Measurements from ENCODE around the gene BABAM1. TPM values are rescaled to one million over a fixed set of nuclear protein-coding genes. Genes with fewer than 3 reads are reported as not detected.

The BABAM1 gene
- total RNA-seq, 1 donor from 2014 or later = 77.9 TPM

DNA sequence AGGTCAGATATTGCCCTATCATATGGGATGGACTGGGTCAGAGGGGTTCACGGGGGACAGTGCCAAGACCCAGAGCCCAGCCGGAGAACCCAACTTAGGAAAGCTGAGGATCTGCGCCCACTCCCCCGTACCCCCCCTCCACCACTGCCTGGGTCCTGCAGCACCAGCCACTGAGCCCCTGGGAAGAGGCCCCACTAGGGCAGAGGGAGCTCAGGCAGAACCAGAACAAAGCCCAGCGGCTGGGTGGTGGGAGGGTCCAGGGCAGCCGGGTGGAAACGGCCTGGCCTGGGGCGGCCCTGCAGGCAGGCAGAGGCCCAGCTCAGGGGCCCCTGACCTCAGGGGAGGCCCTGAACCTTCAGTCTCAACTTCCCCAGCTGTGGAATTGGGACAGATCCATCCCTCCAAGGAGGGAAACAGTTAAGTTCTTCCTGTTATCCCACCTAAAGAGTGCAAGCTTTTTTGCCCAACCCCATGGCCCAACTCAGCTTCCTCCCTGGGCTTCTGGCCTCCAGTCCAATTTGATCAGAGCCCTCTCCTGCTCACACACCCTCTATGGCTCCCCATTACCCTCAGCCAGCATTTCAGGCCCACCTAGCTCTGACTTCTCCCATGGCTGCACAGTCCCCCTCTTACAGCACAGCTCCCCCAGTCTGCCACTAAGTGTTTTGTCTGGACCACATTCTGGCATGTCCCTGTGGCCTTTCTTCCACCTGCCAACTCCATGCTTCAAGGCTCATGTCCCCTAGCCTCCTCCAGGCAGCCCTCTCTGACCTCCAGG, 24.6 kb upstream of the BABAM1 start:
- DNase-seq (no peak), ATAC-seq (ENCODE audit: poor library complexity) (no peak)
- intact Hi-C loops (cut with DNase I) = no loop called here

DNA sequence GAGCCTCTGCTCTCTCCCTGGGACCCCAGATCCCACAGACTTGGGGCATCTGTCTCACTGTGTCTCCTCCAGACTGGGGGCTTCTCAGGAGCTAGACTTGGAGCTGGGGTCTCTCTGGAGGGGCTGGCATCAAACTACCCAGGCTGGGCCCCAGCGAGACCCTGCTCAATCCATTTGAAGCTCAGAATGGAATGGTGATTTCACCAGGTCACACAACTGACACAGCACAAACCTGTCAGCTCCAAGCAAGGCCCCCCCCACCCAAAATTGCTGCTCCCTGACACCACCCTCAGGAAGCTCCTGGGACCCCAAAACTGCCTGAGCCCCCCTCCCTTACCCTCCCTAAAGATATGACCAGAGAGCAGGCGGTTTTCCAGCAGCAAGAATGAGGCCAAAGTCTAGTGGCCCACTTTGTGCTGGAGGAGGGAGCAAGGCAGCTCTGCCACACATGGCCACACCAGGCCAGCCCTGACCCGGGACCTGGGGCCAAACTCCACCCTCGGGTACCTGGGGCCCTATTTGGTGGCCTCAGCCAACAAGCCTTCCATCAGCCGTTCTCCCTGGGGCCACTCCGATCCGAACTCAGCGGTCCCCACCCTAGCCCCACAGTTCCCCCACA, 23.9 kb upstream of the BABAM1 start:
- no peak for DNase-seq
- intact Hi-C loops (cut with DNase I) = no loop called here
- no peak for ATAC-seq (ENCODE audit: poor library complexity)

DNA sequence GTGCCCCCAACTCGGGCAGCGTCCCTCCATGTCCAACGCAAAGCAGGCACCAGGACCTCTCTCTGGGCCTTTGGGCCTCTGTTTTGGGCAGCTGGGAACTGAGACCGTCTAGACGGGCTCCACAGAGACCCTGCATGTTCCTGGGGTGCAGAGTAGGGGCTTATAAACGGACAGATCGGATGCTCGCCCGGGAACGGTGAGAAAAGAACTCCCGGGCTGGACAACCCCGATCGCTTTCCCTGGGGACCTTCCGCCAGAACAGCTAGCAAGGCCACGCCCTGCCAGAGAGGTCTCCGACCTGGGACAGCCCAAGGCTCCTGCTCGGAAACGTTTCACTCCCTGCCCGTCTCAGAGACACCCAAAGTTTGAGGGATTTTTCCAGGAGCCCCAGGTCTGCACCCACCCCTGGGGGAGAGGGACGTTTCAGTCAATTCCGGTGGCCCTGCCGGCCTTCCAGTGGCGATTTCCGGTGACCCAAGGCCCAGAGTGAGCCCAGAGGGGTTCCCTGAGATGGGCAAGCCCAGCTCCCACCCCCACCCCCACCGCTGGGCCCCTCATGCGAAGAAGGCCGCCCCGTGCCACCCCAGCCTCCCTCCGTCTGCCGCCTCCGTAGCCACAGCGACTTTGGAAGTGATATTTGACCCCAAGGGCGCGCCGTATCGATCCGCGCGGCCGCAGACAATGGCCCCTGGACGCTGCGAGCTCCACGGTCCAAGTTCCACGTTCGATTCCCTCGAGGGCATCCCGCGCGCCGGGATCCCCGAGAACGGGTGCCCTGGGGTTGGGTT, 23.2 kb upstream of the BABAM1 start:
- DNase-seq = peak; percentile 80
- intact Hi-C loops (cut with DNase I) = no loop called here
- peak; percentile 32 for ATAC-seq (ENCODE audit: poor library complexity)

DNA sequence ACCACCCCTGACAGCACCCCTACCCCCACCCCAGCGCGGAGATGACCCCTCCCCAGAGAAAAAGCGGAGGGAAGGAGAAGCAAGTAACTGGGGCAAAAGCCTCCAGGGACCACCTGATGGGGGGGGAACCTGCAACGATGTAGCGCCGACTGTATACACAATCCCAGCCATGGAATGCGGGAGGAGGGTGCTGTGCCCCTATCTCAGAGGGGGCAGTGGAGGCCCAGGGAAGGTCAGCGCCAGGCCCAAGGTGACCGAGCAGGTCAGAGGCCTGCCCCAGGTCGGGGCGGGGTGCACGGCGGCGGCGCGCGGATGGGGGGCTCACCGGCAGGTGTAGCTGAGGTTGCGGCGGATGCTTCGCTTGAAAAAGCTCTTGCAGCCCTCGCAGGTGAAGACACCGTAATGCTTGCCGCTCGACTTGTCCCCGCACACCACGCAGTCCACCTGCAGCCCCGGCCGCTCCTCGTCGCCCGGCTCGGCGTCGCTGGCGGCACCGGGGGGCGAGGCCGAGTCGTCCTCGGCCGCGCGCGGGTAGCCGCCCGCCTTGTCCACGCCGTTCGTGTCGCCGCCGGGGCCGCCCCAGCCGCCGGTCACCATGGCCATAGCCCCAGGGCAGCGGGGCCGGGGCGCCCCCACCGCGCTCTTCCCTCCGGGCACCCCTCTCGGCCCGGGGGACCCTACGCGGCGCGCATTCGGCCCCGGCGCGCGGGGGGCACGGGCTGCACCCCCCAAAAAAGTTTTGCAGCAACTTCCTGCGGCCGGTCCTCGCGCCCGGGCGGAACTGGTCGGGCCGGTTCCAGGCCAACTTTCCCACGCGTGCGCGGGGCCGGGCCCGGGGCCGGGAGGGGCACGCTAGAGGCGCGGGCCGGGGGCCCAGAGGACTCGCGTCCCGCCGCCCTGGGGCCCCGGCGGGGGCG, 22.4 kb upstream of the BABAM1 start:
- DNase-seq (peak; percentile 67), ATAC-seq (ENCODE audit: poor library complexity) (no peak)
- intact Hi-C loops (cut with DNase I) = no loop called here

DNA sequence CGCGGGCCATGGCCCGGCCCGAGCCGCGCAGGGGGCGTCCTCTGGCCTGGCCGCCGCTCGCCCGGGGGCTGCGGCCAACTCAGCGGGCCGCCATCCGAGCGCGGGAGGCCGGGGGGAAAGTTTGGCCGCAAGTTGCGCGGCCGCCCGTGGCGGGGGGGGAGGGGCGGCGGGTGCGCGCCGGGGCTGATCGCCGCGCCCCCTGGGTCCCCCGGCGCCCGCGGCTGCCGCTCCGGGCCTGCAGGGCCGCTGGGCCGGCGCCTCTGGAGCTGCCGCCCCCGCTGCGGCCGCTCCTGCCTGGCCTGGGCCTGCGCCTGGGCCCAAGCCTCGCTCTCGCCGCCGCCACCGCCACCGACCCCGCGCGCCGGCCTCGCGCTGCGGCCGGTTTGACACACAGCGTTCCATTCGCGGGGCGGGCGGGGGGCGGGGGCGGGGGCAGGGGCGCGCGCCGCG, 21.7 kb upstream of the BABAM1 start, which contains the start of gene NR2F6:
Gene NR2F6, minus strand, starts transcription at position 385 of the 450 bp plus-strand sequence. CDS start 699 bp downstream, outside the sequence.
- no peak for DNase-seq
- ATAC-seq (ENCODE audit: poor library complexity) = no peak

DNA sequence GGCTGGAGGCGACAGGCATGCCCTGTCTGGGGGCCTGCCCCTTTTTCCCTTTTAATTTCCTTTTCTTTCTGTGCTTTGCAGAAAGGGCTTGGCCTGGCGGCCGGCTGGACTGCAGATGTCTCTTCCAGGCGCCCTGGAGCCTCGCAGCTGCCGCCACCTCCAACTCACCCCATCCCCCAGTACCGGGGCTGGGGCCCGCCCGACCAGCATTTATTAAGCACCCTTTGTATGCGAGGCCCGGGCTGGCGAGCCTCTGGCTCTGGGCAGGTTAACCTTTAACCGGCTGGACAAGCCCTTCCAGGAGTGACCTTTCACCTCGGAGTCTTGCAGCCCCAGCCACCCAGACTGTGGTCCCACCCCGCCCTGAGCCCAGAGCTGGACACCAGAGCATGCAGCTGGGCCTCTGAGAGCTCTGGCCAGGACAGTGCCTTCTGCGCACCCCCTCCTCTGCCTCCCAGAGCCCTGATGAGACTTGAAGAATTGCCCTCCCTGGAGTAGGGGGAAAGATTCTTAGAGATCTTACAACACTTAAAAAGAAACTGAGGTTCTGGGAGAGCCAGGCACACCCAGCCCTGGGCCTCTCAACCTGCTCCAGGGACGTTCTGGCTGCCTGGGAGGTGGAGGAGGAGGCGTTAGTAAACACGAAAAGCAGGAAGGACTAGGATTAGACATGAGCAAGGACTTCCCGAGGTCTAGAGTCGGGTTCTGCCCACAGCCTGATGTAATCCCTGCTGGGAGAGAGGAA, 20.4 kb upstream of the BABAM1 start:
- ATAC-seq (ENCODE audit: poor library complexity) (peak; percentile 0), DNase-seq (no peak)
- intact Hi-C loops (cut with DNase I) = no loop called here

More for the DNA sequence above, 21.7 kb upstream of the BABAM1 start, which contains the start of gene NR2F6:
- intact Hi-C loops (cut with DNase I) = no loop called here

DNA sequence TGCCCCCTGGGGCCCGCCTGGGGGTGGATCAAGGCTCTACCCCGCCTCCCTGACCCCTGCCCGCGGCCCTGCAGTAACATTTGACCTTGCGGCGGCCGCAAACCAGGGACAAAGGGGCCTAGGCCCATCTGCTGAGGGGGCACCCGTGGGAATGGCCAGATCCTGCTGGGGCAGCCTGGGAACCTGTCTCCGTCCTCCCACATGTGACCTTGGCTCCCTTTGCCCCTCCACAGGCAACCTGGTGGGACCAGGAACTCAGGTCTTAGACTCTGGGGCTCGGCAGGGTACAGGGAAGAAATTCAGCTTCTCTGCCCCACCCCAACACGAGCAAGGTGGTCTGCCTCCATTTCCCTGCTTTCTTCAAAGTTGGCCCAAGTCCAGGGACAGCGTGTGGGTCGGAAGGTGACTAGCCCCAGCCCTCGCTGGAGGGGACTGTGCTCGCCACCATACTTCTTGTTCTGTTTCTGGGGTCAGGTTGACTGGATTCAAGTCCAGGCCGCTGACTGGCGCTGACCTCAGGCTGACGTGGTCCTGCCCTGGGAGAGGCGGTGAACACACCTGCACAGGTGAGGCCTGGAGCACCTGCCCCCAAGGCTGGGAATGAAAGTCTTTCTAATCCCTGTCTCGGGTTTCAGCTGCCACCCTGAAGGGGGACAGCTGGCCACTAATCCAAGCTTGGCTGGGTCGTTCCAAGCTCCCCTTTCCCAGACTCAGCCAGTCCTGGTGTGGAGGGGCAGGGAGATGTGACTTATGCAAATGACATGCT, 19.0 kb upstream of the BABAM1 start:
- DNase-seq (no peak), ATAC-seq (ENCODE audit: poor library complexity) (no peak)
- intact Hi-C loops (cut with DNase I) = no loop called here

DNA sequence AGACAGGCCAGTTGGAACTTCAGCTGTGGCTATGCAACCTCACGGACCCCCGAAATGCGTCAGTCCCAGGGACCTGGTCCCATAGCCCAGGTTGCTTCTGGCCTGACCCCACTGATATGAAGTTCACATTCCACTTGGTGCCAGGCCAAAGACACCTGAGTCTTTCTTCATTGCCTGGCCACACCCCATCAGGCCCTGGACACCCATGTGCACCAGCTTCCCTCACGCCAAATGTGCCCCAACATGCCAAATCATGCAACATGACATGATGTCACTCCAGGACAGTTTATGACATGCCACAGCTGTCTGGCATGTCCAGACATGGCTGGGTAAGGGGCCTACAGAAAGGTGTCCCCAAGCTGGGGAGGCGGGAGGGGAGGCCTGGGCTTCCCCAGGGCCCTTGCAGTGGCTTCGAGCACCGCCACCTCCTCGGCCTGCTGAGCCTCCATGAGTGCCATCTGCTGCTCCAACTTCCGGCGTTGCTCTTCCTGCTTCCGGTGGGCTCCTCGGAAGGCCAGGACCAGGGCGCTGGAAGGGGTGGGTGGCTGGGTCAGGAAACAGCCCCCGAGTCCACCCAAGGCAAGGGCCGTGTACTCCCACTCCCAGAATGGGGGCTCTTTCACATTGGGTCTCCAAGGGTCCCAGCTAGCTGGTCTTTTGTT, 17.2 kb upstream of the BABAM1 start:
- ATAC-seq (ENCODE audit: poor library complexity) (no peak), DNase-seq (no peak)
- intact Hi-C loops (cut with DNase I) = no loop called here

DNA sequence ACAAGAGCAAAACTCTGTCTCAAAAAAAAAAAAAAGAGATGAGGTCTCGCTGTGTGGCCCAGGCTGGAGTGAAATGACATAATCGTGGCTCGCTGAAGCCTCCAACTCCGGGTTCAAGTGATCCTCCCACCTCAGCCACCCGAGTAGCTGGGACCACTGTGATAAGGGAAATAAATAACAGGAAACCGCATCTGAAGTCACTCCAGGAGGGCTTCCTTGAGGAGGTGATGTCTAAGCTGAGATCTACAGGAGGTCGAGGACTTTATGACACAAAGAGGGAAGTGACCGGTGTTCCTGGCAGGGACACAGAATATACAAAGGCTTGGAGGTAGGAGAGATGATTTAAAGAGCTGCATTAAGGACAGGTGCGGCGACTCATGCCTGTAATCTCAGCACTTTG, 12.6 kb upstream of the BABAM1 start:
- intact Hi-C loops (cut with DNase I) = no loop called here
- ATAC-seq (ENCODE audit: poor library complexity) = no peak

DNA sequence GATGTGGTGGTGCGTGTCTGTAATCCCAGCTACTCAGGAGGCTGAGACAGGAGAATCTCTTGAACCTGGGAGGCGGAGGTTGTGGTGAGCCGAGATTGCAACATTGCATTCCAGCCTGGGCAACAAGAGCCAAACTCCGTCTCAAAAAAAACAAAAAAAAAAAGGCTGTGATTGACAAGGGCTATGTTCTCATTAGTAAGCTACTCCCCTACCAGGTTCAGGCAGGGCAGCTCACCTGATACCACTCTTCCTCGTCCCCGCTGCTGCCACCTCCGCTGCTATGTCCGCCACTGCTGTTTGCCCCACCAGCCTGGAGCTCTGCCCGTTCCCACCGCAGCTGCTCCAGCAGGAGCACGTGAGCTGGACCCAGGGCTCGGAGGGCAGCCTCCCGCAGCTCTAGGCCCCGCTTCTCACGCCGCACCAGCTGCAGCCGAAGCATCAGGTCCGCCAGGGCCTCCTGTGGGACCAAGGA, 12.1 kb upstream of the BABAM1 start:
- intact Hi-C loops (cut with DNase I) = no loop called here
- DNase-seq (no peak), ATAC-seq (ENCODE audit: poor library complexity) (no peak)

More for the DNA sequence above, 12.6 kb upstream of the BABAM1 start:
- no peak for DNase-seq

DNA sequence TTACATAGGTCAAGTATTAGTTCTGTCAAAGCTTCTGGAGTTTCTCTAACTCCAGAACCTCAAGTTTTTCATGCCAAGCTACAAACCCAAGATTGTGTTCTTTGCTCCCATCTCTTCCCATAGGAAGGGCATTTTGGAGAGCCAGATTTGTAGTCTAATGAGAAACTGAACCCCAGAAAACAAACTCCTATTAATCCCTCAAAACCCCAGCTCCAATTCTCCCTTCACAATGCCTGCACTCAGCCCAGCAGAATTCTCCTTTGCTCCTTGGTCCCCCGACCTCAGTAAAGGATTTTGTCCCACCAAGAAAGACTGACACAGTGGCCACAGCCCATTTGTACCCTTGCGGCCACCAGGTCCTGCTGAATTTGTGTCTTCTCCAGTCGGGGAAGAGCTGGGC, 11.1 kb upstream of the BABAM1 start:
- intact Hi-C loops (cut with DNase I) = no loop called here
- DNase-seq (no peak), ATAC-seq (ENCODE audit: poor library complexity) (no peak)

DNA sequence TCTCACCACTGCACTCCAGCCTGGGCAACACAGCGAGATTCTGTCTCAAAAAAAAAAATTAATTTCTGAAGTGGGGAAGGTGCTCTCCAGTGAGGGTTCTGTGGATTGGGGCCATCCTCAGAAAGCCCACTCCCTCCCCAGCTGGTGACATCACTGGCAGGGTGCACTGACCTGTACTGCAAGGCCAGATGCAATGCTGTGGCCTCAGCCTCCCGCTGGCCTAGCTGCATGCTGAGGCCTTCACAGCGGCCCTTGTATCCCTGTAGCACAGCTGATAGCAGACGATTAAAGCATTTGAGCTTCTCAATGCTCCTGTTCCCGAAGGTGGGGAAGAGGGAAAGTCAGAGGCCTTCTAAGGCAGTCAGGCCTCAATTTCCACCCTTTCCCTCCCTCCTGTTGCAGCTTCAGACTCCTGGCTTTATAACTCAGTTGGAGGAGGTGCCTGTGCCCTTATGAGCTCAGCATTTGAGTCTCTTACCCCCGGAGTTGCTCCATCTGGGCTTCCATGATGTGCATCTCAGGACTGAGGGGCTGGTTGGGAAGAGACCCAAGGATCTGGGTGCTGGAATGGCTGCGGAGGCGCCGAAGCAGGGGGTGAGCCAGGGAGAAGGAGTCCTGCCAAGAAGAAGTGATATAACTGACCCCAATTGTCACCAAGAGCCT, 8.0 kb upstream of the BABAM1 start:
- no peak for ATAC-seq (ENCODE audit: poor library complexity)
- intact Hi-C loops (cut with DNase I) = no loop called here
- no peak for DNase-seq

DNA sequence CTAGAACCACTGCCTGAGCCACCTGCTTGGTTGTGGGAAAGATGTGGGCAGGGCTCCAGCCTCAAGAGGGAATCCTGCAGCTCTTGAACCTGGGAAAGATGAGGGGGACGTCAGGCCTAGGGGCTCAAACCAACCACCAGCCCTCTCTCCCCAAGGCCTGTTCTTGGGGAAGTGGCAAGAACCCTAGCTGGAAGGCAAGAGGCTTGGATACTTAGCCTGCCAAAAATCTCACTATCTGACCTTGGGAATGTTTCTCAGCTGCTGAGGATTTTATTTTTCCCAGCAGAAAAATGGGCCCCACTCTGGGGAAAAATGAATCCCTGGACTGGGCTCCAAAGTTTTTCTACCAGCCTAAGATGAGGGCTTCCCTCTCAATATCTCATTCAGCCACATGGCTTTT, 7.3 kb upstream of the BABAM1 start:
- ATAC-seq (ENCODE audit: poor library complexity) (no peak), DNase-seq (no peak)
- intact Hi-C loops (cut with DNase I) = no loop called here

DNA sequence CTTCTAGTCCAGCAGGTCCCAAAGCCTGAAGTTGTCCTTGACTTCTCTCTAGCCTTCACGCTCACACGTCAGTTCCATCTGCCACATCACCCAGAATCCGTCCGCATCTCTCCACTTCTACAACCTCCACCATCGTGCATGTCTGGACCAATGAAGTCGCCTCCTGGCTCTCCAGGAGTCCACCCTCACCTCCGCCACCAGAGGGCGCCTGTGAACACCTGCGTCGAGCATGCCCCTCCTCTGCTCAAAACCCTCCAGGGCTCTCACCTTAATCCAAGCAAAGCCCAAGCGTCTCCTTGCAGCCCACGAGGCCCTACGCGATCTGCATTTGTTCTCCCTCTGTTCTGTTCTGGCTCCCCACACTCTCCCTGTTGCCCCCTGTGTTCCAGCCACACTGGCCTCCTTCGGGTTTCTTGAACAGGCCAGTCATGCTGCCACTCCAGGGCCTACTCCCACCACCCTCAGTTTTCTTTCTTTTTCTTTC, 6.4 kb upstream of the BABAM1 start:
- intact Hi-C loops (cut with DNase I) = no loop called here
- DNase-seq (peak; percentile 89), ATAC-seq (ENCODE audit: poor library complexity) (peak; percentile 91)

DNA sequence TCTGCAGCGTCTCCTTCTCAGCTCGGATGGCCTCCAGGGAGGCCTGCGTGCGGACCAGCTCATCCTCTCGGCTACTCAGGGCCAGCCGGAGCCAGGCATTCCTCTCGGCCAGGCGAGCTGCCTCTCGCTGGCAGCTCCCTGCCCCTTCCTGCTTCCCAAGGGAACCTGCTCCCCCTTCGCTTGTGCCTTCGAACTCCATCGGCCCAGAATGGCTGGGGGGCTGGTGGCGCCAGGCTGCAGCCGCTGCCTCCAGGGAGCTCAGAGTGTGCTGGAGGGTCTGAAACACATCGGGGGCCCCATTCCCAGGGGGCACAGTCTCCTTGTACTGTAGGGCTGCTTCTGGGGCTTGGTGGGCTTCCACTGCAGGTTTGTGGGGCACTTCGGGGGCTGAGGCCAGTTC, 4.7 kb upstream of the BABAM1 start:
- ATAC-seq (ENCODE audit: poor library complexity) = no peak
- intact Hi-C loops (cut with DNase I) = no loop called here
- no peak for DNase-seq
